WTC11 (cell line): Measurements from ENCODE around the gene SPAG9.

ENCODE experiments used
- ATF2 ChIP-seq: sonication (generic); formaldehyde crosslinking; IDR thresholded peaks from 2 replicates; pipeline ENCODE4 v1.8.1; 2022; ENCODE audit warnings: low read depth, missing genetic modification reagents, borderline replicate concordance
- CBFB ChIP-seq: sonication (generic); formaldehyde crosslinking; IDR thresholded peaks from 2 replicates; pipeline ENCODE4 v1.8.1; 2022; ENCODE audit warnings: mild to moderate bottlenecking, low read depth, missing genetic modification reagents
- ELF4 ChIP-seq: sonication (generic); formaldehyde crosslinking; IDR thresholded peaks from 2 replicates; pipeline ENCODE4 v1.8.1; 2022; ENCODE audit warnings: low read depth, mild to moderate bottlenecking, moderate library complexity, missing genetic modification reagents
- ZNF138 ChIP-seq: sonication (generic); formaldehyde crosslinking; conservative IDR thresholded peaks from 2 replicates; pipeline ENCODE4 v1.8.1; 2022; ENCODE audit warnings: mild to moderate bottlenecking, moderate library complexity, missing genetic modification reagents
- ZNF317 ChIP-seq: sonication (generic); formaldehyde crosslinking; IDR thresholded peaks from 2 replicates; pipeline ENCODE4 v1.8.1; 2023; ENCODE audit warnings: low read depth, mild to moderate bottlenecking, moderate library complexity, missing genetic modification reagents, borderline replicate concordance
- TF ChIP-seq, protein P1 (sequence below): sonication (generic); formaldehyde crosslinking; IDR thresholded peaks from 2 replicates; pipeline ENCODE4 v1.8.0; 2022; ENCODE audit warnings: mild to moderate bottlenecking, missing genetic modification reagents
- TF ChIP-seq, protein P2 (sequence below): sonication (generic); formaldehyde crosslinking; IDR thresholded peaks from 2 replicates; pipeline ENCODE4 v1.8.0; 2022; ENCODE audit warnings: mild to moderate bottlenecking, missing genetic modification reagents
- TF ChIP-seq, protein P3 (sequence below): fragments of 250-450 bp; sonication (Bioruptor Pico); IDR thresholded peaks from 2 replicates; pipeline ENCODE4 v1.9.0; 2021; ENCODE audit warnings: mild to moderate bottlenecking
- TF ChIP-seq, protein P4 (sequence below): fragments of 200-600 bp; IDR thresholded peaks from 2 replicates; pipeline ENCODE4 v1.8.0; 2022; ENCODE audit warnings: antibody characterized with exemption
- TF ChIP-seq, protein P5 (sequence below): fragments of 250-450 bp; sonication (Bioruptor Pico); IDR thresholded peaks from 2 replicates; pipeline ENCODE4 v2.1.2; 2022; ENCODE audit warnings: mild to moderate bottlenecking, moderate library complexity

GRCh38 chr17:50981279-50981678 lies 139.4 kb downstream of the SPAG9 start:
- TF ChIP-seq, protein P1, sequence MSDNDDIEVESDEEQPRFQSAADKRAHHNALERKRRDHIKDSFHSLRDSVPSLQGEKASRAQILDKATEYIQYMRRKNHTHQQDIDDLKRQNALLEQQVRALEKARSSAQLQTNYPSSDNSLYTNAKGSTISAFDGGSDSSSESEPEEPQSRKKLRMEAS (CRISPR knock-in tag), result no peak
- TF ChIP-seq ELF4 (CRISPR knock-in tag) (no peak), ZNF138 (CRISPR knock-in tag) (no peak), CBFB (CRISPR knock-in tag) (no peak), ATF2 (CRISPR knock-in tag) (no peak), ZNF317 (CRISPR knock-in tag) (no peak)
- TF ChIP-seq, protein P2, sequence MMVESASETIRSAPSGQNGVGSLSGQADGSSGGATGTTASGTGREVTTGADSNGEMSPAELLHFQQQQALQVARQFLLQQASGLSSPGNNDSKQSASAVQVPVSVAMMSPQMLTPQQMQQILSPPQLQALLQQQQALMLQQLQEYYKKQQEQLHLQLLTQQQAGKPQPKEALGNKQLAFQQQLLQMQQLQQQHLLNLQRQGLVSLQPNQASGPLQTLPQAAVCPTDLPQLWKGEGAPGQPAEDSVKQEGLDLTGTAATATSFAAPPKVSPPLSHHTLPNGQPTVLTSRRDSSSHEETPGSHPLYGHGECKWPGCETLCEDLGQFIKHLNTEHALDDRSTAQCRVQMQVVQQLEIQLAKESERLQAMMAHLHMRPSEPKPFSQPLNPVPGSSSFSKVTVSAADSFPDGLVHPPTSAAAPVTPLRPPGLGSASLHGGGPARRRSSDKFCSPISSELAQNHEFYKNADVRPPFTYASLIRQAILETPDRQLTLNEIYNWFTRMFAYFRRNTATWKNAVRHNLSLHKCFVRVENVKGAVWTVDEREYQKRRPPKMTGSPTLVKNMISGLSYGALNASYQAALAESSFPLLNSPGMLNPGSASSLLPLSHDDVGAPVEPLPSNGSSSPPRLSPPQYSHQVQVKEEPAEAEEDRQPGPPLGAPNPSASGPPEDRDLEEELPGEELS (CRISPR knock-in tag), result no peak
- TF ChIP-seq, protein P3, sequence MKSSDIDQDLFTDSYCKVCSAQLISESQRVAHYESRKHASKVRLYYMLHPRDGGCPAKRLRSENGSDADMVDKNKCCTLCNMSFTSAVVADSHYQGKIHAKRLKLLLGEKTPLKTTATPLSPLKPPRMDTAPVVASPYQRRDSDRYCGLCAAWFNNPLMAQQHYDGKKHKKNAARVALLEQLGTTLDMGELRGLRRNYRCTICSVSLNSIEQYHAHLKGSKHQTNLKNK, result no peak
- TF ChIP-seq, protein P4, sequence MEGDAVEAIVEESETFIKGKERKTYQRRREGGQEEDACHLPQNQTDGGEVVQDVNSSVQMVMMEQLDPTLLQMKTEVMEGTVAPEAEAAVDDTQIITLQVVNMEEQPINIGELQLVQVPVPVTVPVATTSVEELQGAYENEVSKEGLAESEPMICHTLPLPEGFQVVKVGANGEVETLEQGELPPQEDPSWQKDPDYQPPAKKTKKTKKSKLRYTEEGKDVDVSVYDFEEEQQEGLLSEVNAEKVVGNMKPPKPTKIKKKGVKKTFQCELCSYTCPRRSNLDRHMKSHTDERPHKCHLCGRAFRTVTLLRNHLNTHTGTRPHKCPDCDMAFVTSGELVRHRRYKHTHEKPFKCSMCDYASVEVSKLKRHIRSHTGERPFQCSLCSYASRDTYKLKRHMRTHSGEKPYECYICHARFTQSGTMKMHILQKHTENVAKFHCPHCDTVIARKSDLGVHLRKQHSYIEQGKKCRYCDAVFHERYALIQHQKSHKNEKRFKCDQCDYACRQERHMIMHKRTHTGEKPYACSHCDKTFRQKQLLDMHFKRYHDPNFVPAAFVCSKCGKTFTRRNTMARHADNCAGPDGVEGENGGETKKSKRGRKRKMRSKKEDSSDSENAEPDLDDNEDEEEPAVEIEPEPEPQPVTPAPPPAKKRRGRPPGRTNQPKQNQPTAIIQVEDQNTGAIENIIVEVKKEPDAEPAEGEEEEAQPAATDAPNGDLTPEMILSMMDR, result no peak
- TF ChIP-seq, protein P5, sequence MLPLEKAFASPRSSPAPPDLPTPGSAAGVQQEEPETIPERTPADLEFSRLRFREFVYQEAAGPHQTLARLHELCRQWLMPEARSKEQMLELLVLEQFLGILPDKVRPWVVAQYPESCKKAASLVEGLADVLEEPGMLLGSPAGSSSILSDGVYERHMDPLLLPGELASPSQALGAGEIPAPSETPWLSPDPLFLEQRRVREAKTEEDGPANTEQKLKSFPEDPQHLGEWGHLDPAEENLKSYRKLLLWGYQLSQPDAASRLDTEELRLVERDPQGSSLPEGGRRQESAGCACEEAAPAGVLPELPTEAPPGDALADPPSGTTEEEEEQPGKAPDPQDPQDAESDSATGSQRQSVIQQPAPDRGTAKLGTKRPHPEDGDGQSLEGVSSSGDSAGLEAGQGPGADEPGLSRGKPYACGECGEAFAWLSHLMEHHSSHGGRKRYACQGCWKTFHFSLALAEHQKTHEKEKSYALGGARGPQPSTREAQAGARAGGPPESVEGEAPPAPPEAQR (CRISPR knock-in tag), result no peak
